ENCODE data around the gene SLC15A5.

GRCh38 chr12:16228067-16228466 is 49.4 kb downstream of the SLC15A5 start:
- TF ChIP-seq, protein P1, sequence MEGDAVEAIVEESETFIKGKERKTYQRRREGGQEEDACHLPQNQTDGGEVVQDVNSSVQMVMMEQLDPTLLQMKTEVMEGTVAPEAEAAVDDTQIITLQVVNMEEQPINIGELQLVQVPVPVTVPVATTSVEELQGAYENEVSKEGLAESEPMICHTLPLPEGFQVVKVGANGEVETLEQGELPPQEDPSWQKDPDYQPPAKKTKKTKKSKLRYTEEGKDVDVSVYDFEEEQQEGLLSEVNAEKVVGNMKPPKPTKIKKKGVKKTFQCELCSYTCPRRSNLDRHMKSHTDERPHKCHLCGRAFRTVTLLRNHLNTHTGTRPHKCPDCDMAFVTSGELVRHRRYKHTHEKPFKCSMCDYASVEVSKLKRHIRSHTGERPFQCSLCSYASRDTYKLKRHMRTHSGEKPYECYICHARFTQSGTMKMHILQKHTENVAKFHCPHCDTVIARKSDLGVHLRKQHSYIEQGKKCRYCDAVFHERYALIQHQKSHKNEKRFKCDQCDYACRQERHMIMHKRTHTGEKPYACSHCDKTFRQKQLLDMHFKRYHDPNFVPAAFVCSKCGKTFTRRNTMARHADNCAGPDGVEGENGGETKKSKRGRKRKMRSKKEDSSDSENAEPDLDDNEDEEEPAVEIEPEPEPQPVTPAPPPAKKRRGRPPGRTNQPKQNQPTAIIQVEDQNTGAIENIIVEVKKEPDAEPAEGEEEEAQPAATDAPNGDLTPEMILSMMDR (IDR thresholded peaks at IDR 0.05 in 4 of 5, conservative IDR thresholded peaks at IDR 0.05 in 1 of 5): no peak
- TF ChIP-seq POLR2A (IDR thresholded peaks at IDR 0.05): no peak

Measured in gastrocnemius medialis (tissue), 4 donors.